Middle frontal gyrus (tissue), 1 donor: ENCODE measurements around the gene VPS35.

Source experiments
- DNase-seq: peaks from one replicate; pipeline ENCODE4 v3.0.0-alpha.2; 2015; ENCODE audit warnings: low spot score; ENCODE audit errors: extremely low spot score

Gene VPS35

DNA sequence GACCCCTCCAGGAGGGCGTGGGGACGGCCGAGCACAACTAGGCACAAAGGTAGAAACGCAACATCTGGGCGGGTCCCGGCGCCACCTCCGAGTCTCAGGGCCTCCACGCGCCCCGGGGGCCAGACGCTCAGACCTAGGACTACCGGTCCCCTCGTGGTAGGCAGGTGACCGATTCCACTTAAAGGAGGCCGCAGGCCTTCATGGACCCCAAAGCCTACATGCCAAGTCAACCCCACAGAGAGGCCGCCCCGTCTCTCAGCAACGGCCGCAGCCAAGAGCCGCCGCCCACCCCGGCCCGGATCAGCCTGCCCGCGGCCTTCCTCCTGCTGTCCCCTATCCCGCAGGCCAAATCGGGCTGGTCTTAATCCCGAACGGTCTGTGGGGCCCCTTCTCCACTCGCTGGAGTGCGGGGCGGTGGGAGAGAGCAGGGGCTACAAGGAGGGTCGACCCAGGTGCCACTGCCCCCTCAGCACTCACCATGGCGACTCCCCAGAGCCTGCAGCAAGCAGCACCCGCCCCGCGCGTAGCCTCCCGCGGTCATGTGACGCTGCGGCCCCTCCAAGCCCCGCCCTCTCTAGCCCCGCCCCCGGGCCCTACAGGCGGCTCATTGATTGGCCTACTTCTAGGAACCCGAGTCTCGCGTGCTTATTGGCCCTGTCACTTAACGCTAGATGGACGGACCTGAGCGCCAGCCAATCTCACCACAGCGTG lies at the start of gene VPS35:
Gene VPS35 (minus strand): TSS at position 525 of the 711 bp plus-strand sequence. CDS start 45 bp downstream, at position 480.
- DNase-seq: peak; percentile 97

DNA sequence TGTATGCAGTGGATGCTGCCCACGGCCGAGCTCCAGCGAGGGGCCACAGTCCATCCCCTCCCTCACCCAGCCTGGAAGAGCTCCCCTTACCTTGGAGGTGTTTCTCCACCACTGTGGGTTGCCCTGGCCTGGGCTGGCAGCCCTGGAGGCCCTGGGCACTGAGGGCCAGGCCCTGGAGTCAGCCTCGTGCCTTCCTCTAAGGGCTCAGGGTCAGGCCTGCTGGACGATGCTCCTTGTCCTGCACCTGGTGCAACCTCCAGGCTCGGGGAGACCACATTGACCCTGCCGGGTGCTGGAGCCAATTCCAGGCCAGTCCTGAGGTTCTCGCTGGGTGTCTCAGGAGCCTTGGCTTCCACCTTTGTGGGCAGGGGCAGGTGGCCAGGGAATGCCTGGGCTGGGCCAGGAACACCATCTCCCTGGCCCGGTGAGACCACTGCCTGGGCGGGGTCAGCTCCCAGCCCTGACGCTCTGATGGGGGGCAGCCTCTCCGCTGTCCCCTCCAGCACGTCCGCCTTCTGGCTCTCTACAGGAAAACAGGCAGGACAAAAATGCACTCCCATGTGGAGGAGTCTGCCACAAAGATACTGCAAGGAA lies 48.7 kb upstream of the VPS35 start:
- DNase-seq: no peak

DNA sequence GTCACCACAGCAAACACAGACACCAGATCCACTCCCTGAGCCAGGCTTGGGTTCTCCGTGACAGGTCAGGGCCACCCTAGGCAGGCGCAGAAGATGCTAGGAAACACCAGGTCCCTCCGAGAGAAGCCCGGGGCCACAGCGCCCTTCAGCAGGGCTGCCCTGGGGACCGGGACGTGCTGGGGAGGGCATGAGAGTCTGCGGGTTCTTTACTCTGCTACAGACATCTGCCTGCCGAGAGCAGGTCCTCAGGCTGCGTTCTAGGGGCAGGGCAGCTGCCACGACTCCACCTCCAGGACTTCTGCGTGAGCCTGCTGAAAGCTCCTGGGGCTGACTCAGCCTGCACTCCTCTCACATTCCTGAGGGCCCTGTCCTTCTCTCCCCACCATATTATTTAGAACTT lies 47.7 kb upstream of the VPS35 start:
- DNase-seq: no peak

DNA sequence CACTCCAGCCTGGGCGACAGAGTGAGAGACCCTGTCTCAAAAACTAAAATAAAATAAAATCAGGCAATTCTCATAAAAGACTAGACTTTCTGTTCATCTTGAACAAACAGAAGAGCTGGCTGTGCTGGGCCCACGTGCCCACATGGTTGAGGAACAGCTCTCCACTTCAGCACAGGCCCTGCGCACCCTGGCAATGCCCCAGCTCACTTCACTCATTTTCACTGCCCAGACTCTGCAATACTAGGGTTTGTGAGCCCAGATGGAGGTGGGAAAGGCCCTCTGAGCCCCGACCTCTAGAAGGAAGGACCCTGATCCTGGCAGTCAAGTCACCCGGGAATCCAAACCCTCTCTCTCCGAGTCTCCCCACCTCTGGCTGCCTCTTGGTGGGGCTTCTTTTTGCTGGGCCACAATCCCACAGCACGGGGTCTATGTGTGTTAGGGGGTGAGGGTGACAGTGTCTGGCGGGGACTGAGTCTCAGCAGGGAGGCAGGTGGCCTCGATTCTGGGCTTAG lies 44.4 kb upstream of the VPS35 start:
- DNase-seq: no peak

DNA sequence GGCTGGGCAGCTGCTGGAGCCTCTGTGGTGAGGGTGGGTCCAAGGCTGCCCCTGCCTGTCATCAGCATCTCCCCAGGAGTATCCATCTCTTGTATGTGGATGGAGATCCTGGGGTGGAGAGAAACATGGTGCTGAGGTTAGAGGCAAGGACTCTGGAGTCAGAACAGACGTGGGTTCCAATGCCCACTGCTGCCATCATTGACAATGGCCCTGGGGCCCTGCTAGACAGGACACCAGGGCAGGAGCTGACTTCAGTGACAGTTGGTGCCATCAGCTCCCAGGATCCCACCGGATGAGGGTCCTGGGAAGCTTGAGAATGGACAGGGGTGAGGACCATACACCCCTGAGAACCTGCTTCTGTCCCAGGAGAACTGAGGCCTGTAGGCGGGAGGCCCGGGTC lies 43.6 kb upstream of the VPS35 start:
- DNase-seq: no peak

DNA sequence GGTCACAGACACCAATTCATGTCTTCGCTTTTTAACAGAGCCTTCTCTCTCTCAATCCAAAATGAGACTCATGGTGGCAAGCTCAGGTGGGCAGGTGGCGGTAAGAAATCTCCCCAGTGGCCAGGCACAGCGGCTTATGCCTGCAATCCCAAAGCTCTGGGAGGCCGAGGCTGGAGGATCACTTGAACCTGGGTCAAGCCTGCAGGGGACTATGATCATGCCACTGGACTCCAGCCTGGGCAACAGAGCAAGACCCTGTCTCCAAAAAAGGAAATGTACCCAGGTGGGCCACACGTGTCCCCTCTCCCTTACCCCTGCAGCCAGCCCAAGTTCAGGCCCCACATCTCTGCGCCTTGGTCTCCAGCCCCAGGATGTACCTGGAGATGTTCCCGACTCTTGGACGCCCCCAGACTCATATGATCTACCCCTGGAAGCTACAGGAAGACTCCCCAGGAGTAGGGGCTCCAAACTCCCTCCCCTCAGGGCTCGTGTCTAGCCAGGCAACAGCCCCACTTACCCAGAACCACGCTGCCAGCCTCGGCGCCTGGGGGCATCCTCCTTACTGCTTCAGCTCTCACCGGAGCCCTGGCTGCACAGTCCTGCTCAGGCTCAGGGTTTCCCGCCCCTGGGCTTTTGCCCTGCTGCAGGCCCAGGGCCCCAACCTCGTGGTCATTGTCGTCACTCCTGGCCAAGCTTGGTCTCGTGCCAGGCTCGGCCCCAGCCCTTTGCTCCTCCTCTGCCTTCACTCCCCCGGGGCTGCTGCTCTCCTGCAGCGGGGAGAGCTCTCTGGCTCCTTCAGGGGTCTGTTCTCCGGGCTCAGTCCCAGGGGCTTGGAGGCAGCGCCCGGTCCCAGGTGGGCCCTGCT lies 42.9 kb upstream of the VPS35 start:
- no peak for DNase-seq

DNA sequence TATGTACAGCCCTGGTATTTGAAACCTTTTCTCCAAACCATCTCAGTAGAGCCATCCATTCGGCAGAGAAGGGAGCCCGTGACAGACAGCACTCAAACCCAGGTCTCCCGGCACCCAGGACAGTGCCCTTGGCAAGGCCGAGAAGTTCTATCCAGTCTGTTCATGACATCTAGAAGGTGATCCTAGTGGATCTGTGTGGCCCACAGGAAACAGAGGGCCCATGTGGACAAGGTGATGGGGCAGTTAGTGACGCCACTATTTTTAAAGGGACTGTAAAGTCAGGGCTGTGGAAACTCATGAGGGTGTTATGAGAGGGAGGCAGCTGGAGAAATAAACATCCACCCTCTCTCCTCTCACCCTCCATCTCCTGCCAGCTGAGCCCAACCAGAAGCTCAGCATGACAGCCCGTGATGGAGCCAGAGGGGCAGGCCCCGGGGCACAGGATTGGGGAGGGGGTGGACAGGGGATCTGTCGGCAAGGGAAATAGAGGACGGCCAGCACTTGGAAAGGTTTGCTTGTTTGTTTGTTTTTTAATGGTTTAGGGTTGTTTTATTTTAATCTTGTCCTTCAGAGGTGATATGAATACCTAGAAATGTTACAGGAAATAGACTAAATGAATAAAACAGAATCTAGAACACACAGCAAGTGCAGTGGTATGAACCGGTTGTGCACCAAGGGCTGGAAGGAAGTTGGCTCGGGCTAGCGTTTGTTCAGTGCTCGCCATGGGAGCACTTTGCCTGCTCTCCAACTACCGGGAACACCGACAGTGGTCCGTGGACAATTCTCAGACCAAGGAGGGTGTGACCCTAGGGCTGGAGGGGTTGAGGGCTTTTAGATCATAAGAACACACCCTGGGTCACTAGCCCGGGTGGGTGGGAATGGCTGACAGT lies 42.1 kb upstream of the VPS35 start:
- no peak for DNase-seq

DNA sequence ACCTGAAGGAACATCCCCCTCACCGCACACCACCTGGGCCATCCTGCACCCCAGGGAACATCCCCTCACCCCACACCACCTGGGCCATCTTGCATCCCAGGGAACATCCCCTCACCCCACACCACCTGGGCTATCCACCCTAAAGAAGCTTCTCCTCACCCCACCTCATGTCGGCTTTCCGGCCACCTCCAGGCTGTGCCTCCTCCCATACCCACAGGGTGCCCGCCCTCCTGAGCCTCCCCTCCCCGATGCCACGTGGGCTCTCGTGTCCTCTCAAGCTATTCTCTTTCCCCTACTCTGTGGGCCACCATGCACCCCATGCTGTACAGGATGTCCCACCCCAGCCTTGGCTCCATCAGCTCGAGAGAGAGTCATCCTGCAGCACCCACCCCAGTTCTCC lies 41.1 kb upstream of the VPS35 start:
- no peak for DNase-seq

DNA sequence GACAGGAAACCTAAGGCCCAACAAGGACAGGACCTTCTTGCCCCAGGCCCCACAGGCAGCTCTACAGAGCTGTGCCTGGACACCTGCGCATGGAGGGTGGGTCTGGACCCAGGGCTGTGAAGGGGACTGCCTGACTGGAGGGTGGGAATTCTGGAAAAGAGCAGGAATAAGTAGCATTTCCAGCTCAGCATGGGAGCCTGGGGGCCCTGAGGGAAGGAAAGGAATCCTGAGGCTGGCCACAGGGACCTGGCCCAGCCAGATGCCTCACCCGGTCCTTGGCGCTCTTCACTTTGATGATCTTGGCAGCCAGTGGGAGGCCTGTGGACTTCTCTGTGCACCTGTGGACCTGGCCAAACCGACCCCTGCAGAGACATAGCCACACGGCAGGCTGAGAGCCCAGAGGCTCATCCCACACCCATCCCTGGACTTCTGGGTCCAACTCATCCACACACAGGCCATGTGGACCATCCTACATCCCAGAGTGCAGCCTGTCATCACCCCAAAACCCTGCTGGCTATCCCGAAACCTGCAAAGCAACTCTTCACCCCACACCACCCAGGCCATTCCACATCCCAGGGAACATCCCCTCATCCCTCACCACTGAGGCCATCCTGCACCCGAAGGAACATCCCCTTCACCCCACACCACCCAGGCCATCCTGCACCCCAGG lies 40.5 kb upstream of the VPS35 start:
- no peak for DNase-seq

DNA sequence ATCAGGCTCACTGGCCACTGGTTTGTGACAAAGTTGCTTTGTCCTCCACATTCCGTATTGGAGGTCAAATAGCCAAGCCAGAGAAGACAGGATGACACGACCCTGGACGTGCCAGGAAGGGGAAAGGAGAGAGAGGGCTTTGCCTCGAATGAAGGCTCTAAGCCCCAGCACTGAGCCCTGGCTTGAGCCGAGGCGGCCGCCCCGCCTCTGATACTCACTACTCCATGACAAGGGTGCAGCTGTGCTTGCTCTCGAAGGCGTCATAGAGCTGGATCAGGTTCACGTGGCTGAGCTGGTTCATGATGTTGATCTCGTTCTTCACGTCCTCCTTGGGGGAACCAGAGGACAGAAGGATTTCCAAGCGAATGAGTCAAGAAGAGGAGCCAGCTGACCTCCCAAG lies 39.8 kb upstream of the VPS35 start:
- DNase-seq: no peak

DNA sequence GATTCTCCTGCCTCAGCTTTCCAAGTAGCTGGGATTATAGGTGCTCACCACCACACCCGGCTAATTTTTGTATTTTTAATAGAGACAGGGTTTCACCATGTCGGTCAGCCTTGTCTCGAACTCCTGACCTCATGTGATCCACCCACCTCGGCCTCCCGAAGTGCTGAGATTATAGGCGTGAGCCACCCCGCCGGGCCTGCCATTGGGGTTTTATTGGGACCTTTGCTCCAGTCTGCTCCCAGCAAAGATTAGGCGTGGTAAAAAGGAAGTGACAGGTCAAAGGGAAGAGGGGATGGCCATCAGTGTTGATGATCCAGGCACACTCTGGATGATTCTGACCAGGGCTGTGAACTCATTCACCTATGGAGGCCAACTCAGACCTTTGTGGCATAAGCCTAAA lies 38.7 kb upstream of the VPS35 start:
- no peak for DNase-seq

DNA sequence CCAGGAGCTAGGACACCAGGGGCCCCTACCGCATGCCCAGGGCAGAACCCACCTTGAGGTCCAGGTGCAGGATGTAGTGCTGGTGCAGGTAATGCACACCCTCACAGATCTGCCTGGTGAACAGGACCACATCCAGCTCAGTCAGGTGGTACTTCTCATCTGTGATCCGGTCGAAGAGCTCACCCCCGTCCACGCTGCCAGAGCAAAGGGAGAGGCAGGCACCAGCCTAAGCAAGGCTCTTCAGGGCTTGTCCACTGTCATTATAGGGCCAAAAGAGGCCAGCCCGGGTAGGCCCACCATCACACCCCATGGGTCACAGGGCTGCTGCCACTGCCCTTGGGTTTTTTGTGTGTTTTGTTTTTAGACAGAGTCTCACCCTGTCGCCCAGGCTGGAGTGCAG lies 38.2 kb upstream of the VPS35 start:
- DNase-seq: no peak

DNA sequence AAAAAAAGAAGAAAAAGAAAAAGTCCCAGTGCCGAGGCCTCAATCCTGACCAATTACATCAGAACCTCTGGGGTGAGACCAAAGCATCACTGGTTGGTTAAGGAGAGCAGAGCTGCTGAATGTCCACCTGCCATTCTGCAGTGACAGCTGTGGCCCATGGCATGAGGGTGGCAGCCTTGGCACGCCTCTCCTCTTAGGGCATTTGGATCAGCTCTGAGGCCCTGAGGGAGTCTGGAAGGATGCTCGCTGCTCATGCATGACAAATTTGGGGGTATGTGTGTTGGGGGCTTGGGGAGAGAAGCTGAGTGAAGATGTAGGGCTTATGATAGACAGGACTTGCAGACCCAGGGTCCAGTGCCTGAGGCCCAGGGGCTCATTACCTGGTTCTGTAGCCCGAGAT lies 32.9 kb upstream of the VPS35 start:
- no peak for DNase-seq

DNA sequence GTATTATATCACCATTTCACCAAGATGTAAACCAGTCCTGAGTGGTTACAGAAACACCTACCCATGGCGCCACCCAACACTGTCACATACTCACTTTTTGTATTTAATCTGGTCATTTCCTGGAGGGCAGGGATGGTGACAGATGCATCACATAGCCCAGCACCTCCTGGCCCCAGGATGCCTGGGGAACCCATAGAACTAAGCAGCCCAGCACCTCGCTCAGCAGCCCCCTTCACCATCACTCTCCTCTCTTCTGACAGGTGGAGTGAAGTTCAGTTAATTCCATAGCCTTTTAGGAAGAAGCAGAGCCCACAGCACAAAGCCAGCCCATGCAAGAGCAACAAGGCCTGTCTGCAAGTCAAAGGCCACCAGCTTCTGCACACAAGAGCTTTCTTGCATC lies 31.6 kb upstream of the VPS35 start:
- no peak for DNase-seq

DNA sequence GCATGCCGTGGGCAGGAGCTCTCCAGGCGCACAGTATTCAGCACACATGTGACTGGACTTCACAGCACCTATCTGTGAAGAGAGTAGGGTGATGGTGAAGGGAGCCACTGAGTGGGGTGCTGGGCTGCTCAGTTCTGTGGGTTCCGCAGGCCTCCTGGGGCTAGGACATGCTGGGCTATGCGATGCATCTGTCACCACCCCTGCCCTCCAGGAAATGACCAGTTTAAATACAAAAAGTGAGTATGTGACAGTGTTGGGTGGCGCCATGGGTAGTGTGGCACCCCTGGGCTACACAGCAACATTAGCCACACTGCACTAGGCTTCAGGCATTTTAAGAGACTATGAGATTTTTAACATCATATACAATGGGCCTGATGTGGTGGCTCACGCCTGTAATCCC lies 30.6 kb upstream of the VPS35 start:
- no peak for DNase-seq

DNA sequence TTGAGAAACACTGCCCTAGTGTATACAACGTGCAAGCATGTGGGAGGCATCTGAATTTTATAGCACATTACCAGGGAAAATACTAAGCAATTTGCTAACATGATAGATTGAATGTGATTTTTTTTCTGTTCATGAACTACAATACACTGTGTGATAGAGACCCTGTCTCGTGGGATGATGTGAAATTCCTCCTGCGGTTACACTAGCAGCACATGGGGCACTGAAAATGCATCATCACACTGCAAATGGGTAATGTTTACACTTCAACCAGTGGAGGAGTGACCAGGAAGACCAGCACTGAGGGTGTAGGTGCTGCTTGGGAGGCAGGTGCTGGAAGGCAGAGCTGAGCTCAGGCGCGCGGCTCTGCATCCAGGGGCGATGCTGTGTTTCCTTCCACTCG lies 29.2 kb upstream of the VPS35 start:
- DNase-seq: no peak

DNA sequence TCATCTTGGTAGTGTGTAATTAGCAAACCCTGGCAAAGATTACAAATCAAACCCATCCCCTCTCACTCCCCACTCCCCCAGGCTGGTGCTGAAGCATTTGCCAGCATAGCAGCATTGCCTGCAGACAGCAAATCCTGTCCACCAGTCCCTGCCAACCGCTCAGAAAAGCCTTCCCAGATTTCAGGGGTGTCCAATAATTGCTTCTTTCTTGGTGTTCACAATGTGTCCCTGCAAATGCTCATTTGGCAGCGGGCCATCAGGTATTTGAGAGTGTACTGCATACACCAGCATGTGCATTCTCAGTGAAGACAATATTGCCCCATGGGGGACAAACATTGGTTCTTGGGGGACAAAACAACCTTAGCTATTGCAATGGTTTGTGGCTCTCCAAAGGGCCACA lies 28.7 kb upstream of the VPS35 start:
- no peak for DNase-seq

DNA sequence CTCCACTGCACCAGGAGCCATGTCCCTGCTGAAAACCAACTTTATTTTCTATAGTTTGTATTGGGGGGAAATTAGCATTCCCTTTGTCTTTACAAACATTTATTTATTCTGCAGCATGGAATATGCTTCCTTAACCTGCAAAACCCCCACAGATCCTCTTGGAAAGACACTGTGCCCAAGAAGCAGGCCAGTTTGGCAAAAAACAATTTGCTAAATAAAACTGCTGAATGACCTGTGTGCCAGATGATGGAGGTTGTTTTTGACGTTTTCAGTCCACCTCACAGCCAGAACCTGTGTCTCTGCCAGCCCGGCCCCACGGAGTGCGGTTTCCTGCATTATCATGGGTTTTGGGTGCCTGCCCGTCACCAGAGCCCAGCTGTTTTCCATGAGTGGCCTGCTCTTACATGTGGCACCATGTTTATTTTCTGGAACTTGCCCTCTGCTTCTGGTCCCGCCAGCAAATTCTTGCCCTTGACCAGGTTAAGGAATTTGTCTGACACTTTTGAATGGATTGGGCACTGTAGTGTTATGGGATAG lies 26.9 kb upstream of the VPS35 start:
- no peak for DNase-seq

DNA sequence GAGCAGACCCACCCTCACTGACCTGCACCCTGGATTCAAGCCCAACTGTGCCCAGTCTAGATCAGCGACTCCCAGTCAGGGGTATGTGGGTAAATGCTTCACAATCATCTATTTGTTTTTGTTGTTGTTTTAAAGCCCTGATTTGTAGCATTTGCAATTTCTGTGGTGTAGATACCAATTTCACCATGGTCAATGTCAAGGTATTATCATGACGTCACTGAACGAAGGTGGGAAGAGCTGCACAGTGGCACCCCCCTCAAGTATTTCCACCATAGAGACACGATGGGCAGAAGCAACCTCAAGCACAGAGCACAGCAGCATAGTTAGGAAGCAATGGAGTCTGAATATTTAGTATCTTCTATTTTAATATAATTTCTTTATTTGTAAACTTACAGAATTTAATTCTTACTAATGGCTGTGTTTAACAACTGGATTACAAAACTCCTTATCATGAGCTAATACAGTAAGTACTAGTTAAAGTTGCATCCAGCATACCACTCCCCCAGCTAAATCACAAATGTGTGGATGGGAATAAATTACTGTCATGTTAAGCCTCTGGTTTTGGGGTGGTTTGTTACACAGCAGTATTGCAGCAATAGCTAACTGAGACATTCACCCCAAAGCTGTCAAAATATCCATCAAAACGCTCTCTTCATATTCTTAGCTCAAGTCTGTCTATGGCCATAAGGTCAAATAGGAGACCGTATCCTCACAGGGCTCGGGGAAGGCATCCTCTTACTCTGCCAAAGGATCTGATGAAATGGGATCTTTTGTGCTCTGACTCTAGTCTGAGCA lies 26.0 kb upstream of the VPS35 start:
- no peak for DNase-seq

DNA sequence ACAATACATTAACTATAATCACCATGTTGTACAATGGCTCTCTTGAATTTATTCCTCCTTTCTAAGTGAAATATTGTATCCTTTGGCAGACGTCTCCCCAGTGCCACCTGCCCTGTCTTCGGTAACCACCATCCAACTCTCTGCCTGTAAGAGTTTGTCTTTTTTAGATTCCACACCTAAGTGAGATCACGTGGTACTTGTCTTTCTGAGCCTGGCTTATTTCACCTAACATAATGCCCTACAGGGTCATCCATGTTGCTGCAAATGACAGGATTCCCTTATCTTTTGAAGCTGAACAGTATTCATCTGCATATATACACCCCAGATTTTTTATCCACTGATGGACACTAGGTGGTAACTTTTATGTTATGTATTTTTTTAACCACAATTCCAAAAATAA lies 24.7 kb upstream of the VPS35 start:
- no peak for DNase-seq
